ENCODE measurements around the gene KRTAP4-11. TPM values are rescaled to one million over a fixed set of nuclear protein-coding genes. Genes with fewer than 3 reads are reported as not detected.
"Not testable (repeated sequence)": the region's sequence is repeated elsewhere in the genome, so short reads cannot be mapped to it uniquely, and the experiment has no call there.

KRTAP4-11 gene
- total RNA-seq, 1 experiment from 2014 or later = not detected

- no peak for DNase-seq (ENCODE audit: low spot score)
- intact Hi-C loops (cut with micrococcal nuclease; ENCODE audit: unreplicated experiment) = no loop called here
- no peak within 1 kb of the TSS for H3K27ac ChIP-seq (ENCODE audit: low read depth, low read length, poor library complexity, severe bottlenecking)
- H3K36me3 ChIP-seq (ENCODE audit: insufficient read depth, low read length, poor library complexity, severe bottlenecking) = no peaks in the 10 kb centered on the region
- ChIA-PET CTCF (no interaction called here), POLR2A (ENCODE audit: low non-redundant PET) (no interaction called here)
- H3K27me3 ChIP-seq (replicated peaks; ENCODE audit: insufficient read depth, low read depth, low read length, poor library complexity) = no peaks in the 10 kb centered on the region
- H3K9me3 ChIP-seq (ENCODE audit: low read depth, low read length, poor library complexity, severe bottlenecking) = no peaks in the 10 kb centered on the region
- TF ChIP-seq EZH2 (IDR thresholded peaks at IDR 0.05; ENCODE audit: borderline replicate concordance, low read depth, low read length, poor library complexity, severe bottlenecking) (no peak), CTCF (conservative IDR thresholded peaks at IDR 0.05; ENCODE audit: low read depth, low read length) (no peak)
- no peak within 1 kb of the TSS for H3K4me3 ChIP-seq (ENCODE audit: low read depth, low read length, poor library complexity, severe bottlenecking)
- BruUV-seq (replicated peaks) = no TSS peak
- no peaks in the 10 kb centered on the region for H3K4me1 ChIP-seq (ENCODE audit: insufficient read depth, low read length, poor library complexity, severe bottlenecking)
These were observed 42.5 kb upstream of the KRTAP4-11 start, which contains the start of gene KRTAP4-4 for GRCh38 chr17:41160648-41161047. Gene KRTAP4-4, minus strand, starts transcription at chr17:41160748. Its CDS starts 57 bp downstream, at chr17:41160691.

- H3K4me1 ChIP-seq (ENCODE audit: insufficient read depth, low read length, poor library complexity, severe bottlenecking); POLR2A ChIA-PET (ENCODE audit: low non-redundant PET); CTCF ChIA-PET; DNase-seq (ENCODE audit: low spot score); H3K27ac ChIP-seq (ENCODE audit: low read depth, low read length, poor library complexity, severe bottlenecking); BruUV-seq (replicated peaks); H3K9me3 ChIP-seq (ENCODE audit: low read depth, low read length, poor library complexity, severe bottlenecking); H3K4me3 ChIP-seq (ENCODE audit: low read depth, low read length, poor library complexity, severe bottlenecking); H3K36me3 ChIP-seq (ENCODE audit: insufficient read depth, low read length, poor library complexity, severe bottlenecking); intact Hi-C loops (cut with micrococcal nuclease; ENCODE audit: unreplicated experiment); H3K27me3 ChIP-seq (replicated peaks; ENCODE audit: insufficient read depth, low read depth, low read length, poor library complexity): not testable (repeated sequence)
These were observed 42.0 kb upstream of the KRTAP4-11 start for GRCh38 chr17:41160190-41160589.

- Histone ChIP-seq H3K4me3 (ENCODE audit: low read depth, low read length, poor library complexity, severe bottlenecking) (no peak overlapping the region), H3K27me3 (replicated peaks; ENCODE audit: insufficient read depth, low read depth, low read length, poor library complexity) (no peaks in the 10 kb centered on the region), H3K4me1 (ENCODE audit: insufficient read depth, low read length, poor library complexity, severe bottlenecking) (peaks cover 15% of the 10 kb centered on the region), H3K9me3 (ENCODE audit: low read depth, low read length, poor library complexity, severe bottlenecking) (no peaks in the 10 kb centered on the region), H3K27ac (ENCODE audit: low read depth, low read length, poor library complexity, severe bottlenecking) (peak overlapping the region; percentile 77), H3K36me3 (ENCODE audit: insufficient read depth, low read length, poor library complexity, severe bottlenecking) (no peaks in the 10 kb centered on the region)
- no TSS peak for BruUV-seq (replicated peaks)
- CTCF ChIA-PET = no interaction called here
- TF ChIP-seq CTCF (conservative IDR thresholded peaks at IDR 0.05; ENCODE audit: low read depth, low read length) (no peak), EZH2 (IDR thresholded peaks at IDR 0.05; ENCODE audit: borderline replicate concordance, low read depth, low read length, poor library complexity, severe bottlenecking) (no peak)
- DNase-seq (ENCODE audit: low spot score) = peak; percentile 27
- intact Hi-C loops (cut with micrococcal nuclease; ENCODE audit: unreplicated experiment) = no loop called here
- POLR2A ChIA-PET (ENCODE audit: low non-redundant PET) = no interaction called here
These were observed 35.7 kb upstream of the KRTAP4-11 start for GRCh38 chr17:41153856-41154255.

GRCh38 chr17:41151525-41151924 lies 33.4 kb upstream of the KRTAP4-11 start:
- DNase-seq (ENCODE audit: low spot score) = no peak
- H3K36me3 ChIP-seq (ENCODE audit: insufficient read depth, low read length, poor library complexity, severe bottlenecking) = no peaks in the 10 kb centered on the region
- TF ChIP-seq CTCF (conservative IDR thresholded peaks at IDR 0.05; ENCODE audit: low read depth, low read length) (no peak), EZH2 (IDR thresholded peaks at IDR 0.05; ENCODE audit: borderline replicate concordance, low read depth, low read length, poor library complexity, severe bottlenecking) (no peak)
- H3K27me3 ChIP-seq (replicated peaks; ENCODE audit: insufficient read depth, low read depth, low read length, poor library complexity) = no peaks in the 10 kb centered on the region
- H3K9me3 ChIP-seq (ENCODE audit: low read depth, low read length, poor library complexity, severe bottlenecking) = no peaks in the 10 kb centered on the region
- H3K4me3 ChIP-seq (ENCODE audit: low read depth, low read length, poor library complexity, severe bottlenecking) = no peak overlapping the region
- H3K4me1 ChIP-seq (ENCODE audit: insufficient read depth, low read length, poor library complexity, severe bottlenecking) = peaks cover 30% of the 10 kb centered on the region
- ChIA-PET POLR2A (ENCODE audit: low non-redundant PET) (no interaction called here), CTCF (no interaction called here)
- H3K27ac ChIP-seq (ENCODE audit: low read depth, low read length, poor library complexity, severe bottlenecking) = no peak overlapping the region
- intact Hi-C loops (cut with micrococcal nuclease; ENCODE audit: unreplicated experiment) = no loop called here
- no TSS peak for BruUV-seq (replicated peaks)
